ENCODE results near the gene SERHL2.
"Not testable (repeated sequence)": the region's sequence is repeated elsewhere in the genome, so short reads cannot be mapped to it uniquely, and the experiment has no call there.

Gene SERHL2

DNA sequence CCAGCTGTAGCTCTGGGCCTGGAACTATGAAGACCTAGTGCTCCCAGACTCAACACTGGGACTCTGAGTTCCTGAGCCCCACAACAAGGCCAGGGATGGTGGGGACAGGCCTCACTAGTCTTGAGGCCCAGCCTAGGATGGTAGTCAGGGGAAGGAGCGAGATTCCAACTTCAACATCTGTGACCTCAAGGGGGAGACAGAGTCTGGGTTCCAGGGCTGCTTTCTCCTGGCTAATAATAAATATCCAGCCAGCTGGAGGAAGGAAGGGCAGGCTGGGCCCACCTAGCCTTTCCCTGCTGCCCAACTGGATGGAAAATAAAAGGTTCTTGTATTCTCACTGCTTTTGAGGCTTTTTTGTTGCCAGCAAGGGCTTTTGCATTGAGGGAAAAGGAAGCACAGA lies 20.3 kb downstream of the SERHL2 start:
- not testable (repeated sequence) for H3K27ac ChIP-seq; H3K4me3 ChIP-seq; DNase-seq (ENCODE audit: low spot score)

DNA sequence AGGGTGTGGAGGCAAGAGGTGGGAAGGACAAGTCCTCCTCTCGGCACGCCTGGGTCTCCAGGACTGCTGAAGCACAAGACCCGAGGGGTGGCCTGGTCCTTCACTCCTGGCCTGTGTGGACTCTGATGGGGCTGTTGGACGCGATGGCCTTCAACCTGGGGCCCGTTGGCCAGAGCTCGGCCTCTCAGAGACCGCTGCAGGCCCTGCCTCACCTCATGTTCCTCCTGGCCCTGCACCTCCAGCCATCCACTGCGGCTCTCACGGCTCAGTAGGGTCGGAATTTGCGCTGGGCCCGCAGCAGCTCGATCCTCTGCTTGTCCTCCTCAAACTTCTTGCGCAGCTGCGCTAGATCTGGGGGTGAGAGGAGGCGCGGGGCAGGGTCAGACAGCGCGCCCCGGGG lies 20.7 kb downstream of the SERHL2 start:
- not testable (repeated sequence) for H3K27ac ChIP-seq; DNase-seq (ENCODE audit: low spot score); H3K4me3 ChIP-seq

DNA sequence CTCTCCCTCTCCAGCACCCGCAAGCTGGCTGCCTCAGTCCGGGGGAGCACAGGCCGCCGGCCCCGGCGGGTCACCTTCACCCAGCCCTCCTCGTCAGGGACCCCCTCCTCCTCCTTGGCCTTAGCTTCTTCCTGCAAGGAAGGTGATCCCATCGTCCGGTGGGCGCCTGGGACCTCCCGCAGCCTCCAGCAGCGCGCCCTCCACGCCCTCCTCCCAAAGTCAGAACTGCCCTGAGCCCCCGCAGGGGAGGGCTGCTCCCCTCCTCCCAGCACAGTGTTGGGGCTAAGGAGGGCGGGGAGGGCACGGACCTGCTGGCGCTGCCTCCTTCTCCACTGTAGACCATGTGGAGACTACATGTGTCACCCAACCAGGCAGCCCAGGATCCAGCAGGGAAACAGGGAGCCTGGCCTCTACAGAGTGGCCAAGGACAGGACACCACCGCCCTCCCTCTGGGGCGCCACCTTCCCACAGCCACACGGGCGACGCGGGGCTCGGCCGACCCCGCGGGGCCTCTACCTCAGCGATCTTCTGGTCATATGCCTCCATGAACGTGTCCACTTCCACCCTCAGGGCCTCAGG lies 22.3 kb downstream of the SERHL2 start:
- not testable (repeated sequence) for DNase-seq (ENCODE audit: low spot score); H3K27ac ChIP-seq; H3K4me3 ChIP-seq

DNA sequence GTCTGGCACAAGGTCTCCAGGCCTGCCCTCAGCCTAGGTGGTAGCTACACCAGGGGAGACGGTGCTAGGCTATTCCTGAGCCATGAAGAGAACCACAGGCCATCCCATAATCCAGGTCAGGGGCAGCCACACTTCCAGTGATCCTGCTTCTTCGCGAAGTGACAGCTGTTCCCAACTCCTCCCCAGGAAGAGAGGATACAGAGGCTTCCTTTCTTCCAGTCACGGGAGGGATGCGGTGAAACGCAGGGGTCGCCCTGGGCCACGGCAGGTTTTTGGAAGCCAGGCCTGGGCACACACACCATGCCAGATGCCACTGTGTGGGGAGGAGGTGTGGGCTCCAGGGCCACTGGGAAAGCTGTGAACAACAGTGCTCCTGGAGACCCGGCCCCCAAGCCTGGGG lies 23.4 kb downstream of the SERHL2 start:
- H3K4me3 ChIP-seq; DNase-seq (ENCODE audit: low spot score); H3K27ac ChIP-seq: not testable (repeated sequence)

DNA sequence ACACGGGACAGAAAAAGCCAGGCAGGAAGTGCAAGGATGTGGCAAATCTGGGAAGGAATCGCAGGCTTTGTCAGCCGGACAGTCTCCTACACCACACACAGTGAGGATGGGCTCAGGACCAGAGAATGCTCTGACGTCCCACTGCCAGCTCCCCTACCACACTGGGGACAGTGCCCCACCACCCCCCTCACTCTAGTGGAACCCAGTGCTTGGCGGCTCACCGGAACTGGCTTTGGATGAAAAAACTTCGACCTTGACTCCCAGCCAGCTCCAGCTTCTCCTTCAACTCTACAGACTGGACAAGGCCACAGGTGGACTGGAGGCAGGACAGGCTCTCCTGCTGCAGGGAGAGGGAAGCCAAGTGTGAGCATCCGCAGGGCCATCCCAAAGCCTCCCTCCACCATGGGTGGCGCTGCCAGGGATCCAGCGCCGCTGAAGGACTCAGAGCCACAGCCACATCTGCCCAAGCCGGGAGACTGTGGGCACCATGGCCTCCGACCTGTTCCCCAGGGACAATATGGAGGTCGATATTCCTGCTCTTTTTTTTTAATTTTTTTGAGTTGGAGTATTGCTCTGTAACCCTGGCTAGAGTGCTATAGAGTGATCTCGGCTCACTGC lies 24.0 kb downstream of the SERHL2 start:
- no peak for DNase-seq (ENCODE audit: low spot score)
- no peak overlapping the region for H3K27ac ChIP-seq
- TF ChIP-seq, protein P1, sequence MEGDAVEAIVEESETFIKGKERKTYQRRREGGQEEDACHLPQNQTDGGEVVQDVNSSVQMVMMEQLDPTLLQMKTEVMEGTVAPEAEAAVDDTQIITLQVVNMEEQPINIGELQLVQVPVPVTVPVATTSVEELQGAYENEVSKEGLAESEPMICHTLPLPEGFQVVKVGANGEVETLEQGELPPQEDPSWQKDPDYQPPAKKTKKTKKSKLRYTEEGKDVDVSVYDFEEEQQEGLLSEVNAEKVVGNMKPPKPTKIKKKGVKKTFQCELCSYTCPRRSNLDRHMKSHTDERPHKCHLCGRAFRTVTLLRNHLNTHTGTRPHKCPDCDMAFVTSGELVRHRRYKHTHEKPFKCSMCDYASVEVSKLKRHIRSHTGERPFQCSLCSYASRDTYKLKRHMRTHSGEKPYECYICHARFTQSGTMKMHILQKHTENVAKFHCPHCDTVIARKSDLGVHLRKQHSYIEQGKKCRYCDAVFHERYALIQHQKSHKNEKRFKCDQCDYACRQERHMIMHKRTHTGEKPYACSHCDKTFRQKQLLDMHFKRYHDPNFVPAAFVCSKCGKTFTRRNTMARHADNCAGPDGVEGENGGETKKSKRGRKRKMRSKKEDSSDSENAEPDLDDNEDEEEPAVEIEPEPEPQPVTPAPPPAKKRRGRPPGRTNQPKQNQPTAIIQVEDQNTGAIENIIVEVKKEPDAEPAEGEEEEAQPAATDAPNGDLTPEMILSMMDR (IDR thresholded peaks at IDR 0.05), result no peak
- H3K4me3 ChIP-seq, result no peak overlapping the region

DNA sequence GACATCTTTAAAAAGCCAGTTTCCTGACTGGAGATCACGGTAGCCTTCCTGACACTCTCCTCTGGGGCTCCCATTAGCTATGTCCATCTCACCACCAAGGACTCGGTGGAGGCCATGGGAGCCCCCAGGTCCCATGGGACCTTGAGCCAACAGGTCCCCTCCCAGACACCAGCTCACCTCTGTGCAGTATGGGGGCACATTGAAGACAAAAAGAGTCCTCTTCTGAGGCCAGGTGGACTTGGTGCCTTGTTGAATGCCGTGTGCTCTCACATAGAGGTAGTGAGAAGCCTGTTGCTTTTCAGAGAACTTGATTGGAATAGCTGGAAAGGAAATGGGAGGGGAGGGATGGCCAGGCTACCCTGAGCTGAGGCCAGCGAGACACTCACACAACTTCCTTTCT lies 26.3 kb downstream of the SERHL2 start:
- H3K27ac ChIP-seq; H3K4me3 ChIP-seq; DNase-seq (ENCODE audit: low spot score): not testable (repeated sequence)

DNA sequence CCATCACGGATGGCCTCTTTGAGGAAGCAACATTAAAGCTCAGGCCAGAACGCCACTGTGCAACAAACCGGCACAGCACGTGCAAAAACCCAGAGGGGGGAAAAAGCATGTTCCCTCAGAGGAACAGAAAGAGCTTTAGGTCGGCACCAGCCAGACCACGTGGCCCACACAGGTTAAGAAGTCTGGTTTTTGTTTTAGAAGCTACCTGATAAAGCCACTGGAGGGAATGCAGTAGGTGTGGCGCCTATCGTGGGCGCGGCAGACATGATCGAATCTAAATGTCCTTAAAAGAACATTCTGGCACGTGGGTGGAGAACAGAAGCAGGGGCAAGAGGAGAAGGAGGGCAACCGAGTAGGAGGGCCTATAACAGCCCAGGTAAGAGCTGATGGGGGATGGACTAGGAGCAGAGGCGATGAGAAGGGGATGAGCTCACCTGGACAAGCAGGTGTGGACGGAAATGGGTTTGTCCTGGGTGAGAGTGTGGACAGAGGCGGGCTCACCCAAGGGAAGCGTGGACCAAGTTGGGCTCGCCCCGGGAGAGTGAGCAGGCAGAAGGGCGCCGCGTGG lies 27.5 kb downstream of the SERHL2 start:
- DNase-seq (ENCODE audit: low spot score), result not testable (repeated sequence)
- H3K27ac ChIP-seq, result peak overlapping the region in 1 of 2 donors; percentile 33
- peak overlapping the region; percentile 80 for H3K4me3 ChIP-seq

DNA sequence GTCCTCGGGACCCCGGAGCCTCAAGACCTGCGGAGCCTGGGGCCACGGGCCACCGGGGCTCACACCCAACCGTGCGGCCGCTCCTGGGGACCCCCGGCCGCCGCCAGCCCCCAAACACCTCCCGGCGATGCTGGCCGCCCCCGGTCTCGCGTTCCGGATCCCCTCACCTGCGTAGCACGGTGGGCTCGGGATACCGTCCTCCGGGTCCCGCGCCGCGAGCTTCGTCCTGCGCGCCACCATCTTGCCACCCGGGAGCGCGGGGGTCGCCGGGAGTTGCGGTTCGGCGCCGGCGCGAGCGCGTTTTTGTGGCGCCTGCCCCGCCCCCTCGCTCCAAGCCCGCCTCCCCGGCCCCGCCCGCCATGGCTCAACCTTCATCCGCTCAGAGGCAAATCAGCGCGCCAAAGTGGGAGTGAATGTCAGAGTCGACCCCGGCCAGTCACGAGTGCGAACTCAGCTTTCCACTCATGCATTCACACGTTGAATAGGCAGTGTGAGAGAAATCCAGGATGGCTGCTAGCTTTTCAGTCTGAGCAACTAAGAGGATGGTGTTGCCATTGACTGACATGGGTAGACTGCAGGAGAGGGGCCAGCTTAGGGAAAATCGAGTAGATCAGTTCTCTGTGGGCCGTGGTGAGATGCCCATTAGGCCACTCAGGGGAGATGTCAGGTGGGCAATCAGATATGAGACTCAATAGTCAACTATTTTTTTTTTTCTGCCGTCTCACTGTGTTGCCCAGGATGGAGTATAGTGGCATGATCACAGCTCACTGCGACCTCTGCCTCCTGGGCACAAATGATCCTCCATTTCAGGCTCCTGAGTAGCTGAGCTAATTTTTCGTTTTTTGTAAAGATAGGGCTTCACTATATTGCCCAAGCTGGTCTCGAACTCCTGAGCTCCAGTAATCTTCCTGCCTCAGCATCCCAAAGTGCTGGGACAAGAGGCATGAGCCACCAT lies 28.3 kb downstream of the SERHL2 start:
- no peak for DNase-seq (ENCODE audit: low spot score)
- peak overlapping the region; percentile 80 for H3K4me3 ChIP-seq
- peak overlapping the region in 1 of 2 donors; percentile 33 for H3K27ac ChIP-seq
- TF ChIP-seq, protein P1 (IDR thresholded peaks at IDR 0.05), result no peak

DNA sequence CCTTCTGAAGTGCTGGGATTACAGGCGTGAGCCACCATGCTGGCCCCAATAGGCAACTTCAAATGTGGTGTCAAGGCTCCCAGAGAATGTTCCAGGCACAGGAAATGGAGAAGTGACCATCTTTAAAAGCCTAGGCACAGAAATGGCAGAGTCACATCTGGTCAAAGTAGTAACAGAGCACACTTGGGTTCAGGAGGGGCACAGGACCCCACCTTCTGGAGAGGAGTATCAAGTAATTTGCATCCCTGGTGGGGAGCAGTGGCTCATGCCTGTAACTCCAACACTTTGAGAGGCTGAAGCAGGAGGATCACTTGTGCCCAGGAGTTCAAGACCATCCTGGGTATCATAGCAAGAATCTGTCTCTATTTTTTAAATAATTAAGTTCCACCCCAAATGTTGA lies 29.2 kb downstream of the SERHL2 start:
- no peak for DNase-seq (ENCODE audit: low spot score)
- Histone ChIP-seq H3K4me3 (no peak overlapping the region), H3K27ac (no peak overlapping the region)
- TF ChIP-seq, protein P1 (IDR thresholded peaks at IDR 0.05), result no peak

DNA sequence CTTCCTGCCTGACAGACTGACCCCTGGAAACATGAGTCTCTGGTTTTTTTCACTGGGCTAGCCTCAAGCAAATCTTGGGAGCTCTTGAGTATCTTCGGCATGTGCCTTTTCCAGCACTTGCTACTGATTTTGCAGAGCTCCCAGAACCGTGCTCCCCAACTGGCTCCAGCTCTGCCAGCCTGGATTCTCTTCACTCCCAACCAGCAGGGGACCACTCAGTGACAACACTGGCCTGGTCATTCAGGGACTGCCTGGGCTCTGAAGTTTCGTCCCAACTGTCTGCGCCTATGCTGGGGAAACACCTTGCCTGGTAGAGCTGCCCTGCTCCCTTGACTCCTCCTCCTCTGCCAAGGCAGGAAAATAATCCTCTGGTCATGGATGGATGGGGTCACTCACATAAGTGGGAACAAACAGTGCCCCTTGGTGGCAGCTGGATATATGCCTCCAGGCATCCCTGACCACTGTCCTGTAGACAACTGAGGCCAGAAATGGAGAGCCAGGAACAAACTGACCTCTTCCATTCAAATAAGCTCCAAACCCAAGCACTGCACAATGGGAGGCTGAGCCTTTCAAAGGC lies 30.7 kb downstream of the SERHL2 start:
- no peak for DNase-seq (ENCODE audit: low spot score)
- H3K27ac ChIP-seq, result no peak overlapping the region
- no peak overlapping the region for H3K4me3 ChIP-seq
- TF ChIP-seq, protein P1 (IDR thresholded peaks at IDR 0.05), result no peak
